ENCODE measurements around the gene KIAA0825. TPM values are rescaled to one million over a fixed set of nuclear protein-coding genes. Genes with fewer than 3 reads are reported as not detected.
"Not testable (repeated sequence)": the region's sequence is repeated elsewhere in the genome, so short reads cannot be mapped to it uniquely, and the experiment has no call there.

The KIAA0825 gene
- total RNA-seq, 1 experiment from 2014 or later, result 1.9 TPM

GRCh38 chr5:94140300-94140699 is 478.1 kb downstream of the KIAA0825 start:
- Histone ChIP-seq H3K9me3 (ENCODE audit: insufficient read depth, low read depth) (no peaks in the 10 kb centered on the region), H3K27ac (no peak overlapping the region), H3K27me3 (ENCODE audit: insufficient read depth, low read depth) (no peaks in the 10 kb centered on the region), H3K4me3 (no peak overlapping the region), H3F3A (ENCODE audit: insufficient read depth, low read depth) (no peaks in the 10 kb centered on the region), H3K36me3 (ENCODE audit: low read depth) (no peaks in the 10 kb centered on the region), H2AFZ (no peak overlapping the region), H3K9me2 (ENCODE audit: insufficient read depth) (no peaks in the 10 kb centered on the region), H3K4me1 (replicated peaks; ENCODE audit: insufficient read depth) (no peaks in the 10 kb centered on the region), H4K20me1 (ENCODE audit: insufficient read depth) (no peaks in the 10 kb centered on the region), H3K4me2 (no peak overlapping the region), H3K79me2 (ENCODE audit: low read depth) (no peaks in the 10 kb centered on the region)
- BruUV-seq (replicated peaks), result no TSS peak
- no peak for DNase-seq
- POLR2A ChIA-PET (ENCODE audit: unreplicated experiment), result no interaction called here
- intact Hi-C loops (cut with micrococcal nuclease; ENCODE audit: unreplicated experiment), result no loop called here
- TF ChIP-seq EZH2 (IDR thresholded peaks at IDR 0.05; ENCODE audit: low read depth) (no peak), CTCF (conservative IDR thresholded peaks at IDR 0.05) (no peak)
- CTCF ChIA-PET, result no interaction called here

GRCh38 chr5:94130077-94130476 is 488.3 kb downstream of the KIAA0825 start:
- Histone ChIP-seq H2AFZ (no peak overlapping the region), H3F3A (ENCODE audit: insufficient read depth, low read depth) (no peaks in the 10 kb centered on the region), H3K4me1 (replicated peaks; ENCODE audit: insufficient read depth) (no peaks in the 10 kb centered on the region), H3K9me3 (ENCODE audit: insufficient read depth, low read depth) (no peaks in the 10 kb centered on the region; the same call in 1 of the 2 replicates), H3K9me2 (ENCODE audit: insufficient read depth) (no peaks in the 10 kb centered on the region), H3K36me3 (ENCODE audit: low read depth) (no peaks in the 10 kb centered on the region), H4K20me1 (ENCODE audit: insufficient read depth) (no peaks in the 10 kb centered on the region), H3K27me3 (ENCODE audit: insufficient read depth, low read depth) (no peaks in the 10 kb centered on the region), H3K27ac (no peak overlapping the region), H3K4me2 (no peak overlapping the region), H3K79me2 (ENCODE audit: low read depth) (no peaks in the 10 kb centered on the region), H3K4me3 (no peak overlapping the region)
- DNase-seq, result no peak
- ChIA-PET POLR2A (ENCODE audit: unreplicated experiment) (no interaction called here), CTCF (no interaction called here)
- TF ChIP-seq CTCF (conservative IDR thresholded peaks at IDR 0.05), result no peak
- TF ChIP-seq EZH2 (IDR thresholded peaks at IDR 0.05; ENCODE audit: low read depth), result no peak
- BruUV-seq (replicated peaks), result no TSS peak
- intact Hi-C loops (cut with micrococcal nuclease; ENCODE audit: unreplicated experiment), result no loop called here

- Histone ChIP-seq H3K9me2 (ENCODE audit: insufficient read depth) (no peaks in the 10 kb centered on the region), H3K27me3 (ENCODE audit: insufficient read depth, low read depth) (no peaks in the 10 kb centered on the region), H3K79me2 (ENCODE audit: low read depth) (no peaks in the 10 kb centered on the region), H3K4me1 (replicated peaks; ENCODE audit: insufficient read depth) (no peaks in the 10 kb centered on the region), H3K4me3 (no peak overlapping the region), H3K27ac (no peak overlapping the region), H2AFZ (no peak overlapping the region), H3K36me3 (ENCODE audit: low read depth) (no peaks in the 10 kb centered on the region), H3F3A (ENCODE audit: insufficient read depth, low read depth) (no peaks in the 10 kb centered on the region), H3K4me2 (no peak overlapping the region), H3K9me3 (ENCODE audit: insufficient read depth, low read depth) (no peaks in the 10 kb centered on the region), H4K20me1 (ENCODE audit: insufficient read depth) (no peaks in the 10 kb centered on the region)
- intact Hi-C loops (cut with micrococcal nuclease; ENCODE audit: unreplicated experiment), result no loop called here
- ChIA-PET CTCF (no interaction called here), POLR2A (ENCODE audit: unreplicated experiment) (no interaction called here)
- no peak for DNase-seq
- TF ChIP-seq CTCF (conservative IDR thresholded peaks at IDR 0.05), result no peak
- TF ChIP-seq EZH2 (IDR thresholded peaks at IDR 0.05; ENCODE audit: low read depth), result no peak
- no TSS peak for BruUV-seq (replicated peaks)
Measured at GRCh38 chr5:94125107-94125506, 493.3 kb downstream of the KIAA0825 start.

- H3K4me2 ChIP-seq; H4K20me1 ChIP-seq (ENCODE audit: insufficient read depth); POLR2A ChIA-PET (ENCODE audit: unreplicated experiment); DNase-seq; H2AFZ ChIP-seq; CTCF ChIA-PET; H3K27ac ChIP-seq; H3K27me3 ChIP-seq (ENCODE audit: insufficient read depth, low read depth); H3F3A ChIP-seq (ENCODE audit: insufficient read depth, low read depth); H3K79me2 ChIP-seq (ENCODE audit: low read depth); H3K4me1 ChIP-seq (replicated peaks; ENCODE audit: insufficient read depth); H3K9me2 ChIP-seq (ENCODE audit: insufficient read depth); H3K9me3 ChIP-seq (ENCODE audit: insufficient read depth, low read depth); H3K36me3 ChIP-seq (ENCODE audit: low read depth); BruUV-seq (replicated peaks); H3K4me3 ChIP-seq: not testable (repeated sequence)
- intact Hi-C loops (cut with micrococcal nuclease; ENCODE audit: unreplicated experiment), result loop anchor here (10.0 kb wide), 1 partner anchor 532 kb away; the partner anchor contains the start of genes NR2F1 and NR2F1-AS1
Measured at GRCh38 chr5:94116317-94116716, 502.1 kb downstream of the KIAA0825 start.
